ENCODE data around the gene ADGRB2.

Gene ADGRB2

DNA sequence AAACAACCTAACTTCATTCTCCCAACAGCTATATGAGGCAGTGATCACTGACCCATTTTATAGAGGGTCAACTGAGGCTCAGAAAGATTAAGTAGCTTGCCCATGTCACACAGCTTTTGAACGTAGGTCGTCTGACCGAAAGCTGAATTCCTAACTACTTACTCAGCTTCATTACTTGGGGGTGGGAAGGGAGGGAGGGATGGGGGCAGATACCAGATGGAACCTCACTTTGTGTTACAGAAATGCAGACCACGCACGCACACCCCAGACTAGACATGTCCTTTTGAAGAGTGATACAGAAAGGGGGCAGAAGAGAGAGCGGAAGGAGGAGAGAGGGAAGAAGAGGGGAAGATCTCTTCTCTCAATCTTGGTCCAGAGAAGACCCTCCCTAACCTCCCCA is 2.3 kb downstream of the ADGRB2 start:
- Histone ChIP-seq H3K4me2 (ENCODE audit: low read depth, low read length) (no peak overlapping the region), H2AFZ (ENCODE audit: low read length) (no peak overlapping the region)
- DNase-seq, result no peak

DNA sequence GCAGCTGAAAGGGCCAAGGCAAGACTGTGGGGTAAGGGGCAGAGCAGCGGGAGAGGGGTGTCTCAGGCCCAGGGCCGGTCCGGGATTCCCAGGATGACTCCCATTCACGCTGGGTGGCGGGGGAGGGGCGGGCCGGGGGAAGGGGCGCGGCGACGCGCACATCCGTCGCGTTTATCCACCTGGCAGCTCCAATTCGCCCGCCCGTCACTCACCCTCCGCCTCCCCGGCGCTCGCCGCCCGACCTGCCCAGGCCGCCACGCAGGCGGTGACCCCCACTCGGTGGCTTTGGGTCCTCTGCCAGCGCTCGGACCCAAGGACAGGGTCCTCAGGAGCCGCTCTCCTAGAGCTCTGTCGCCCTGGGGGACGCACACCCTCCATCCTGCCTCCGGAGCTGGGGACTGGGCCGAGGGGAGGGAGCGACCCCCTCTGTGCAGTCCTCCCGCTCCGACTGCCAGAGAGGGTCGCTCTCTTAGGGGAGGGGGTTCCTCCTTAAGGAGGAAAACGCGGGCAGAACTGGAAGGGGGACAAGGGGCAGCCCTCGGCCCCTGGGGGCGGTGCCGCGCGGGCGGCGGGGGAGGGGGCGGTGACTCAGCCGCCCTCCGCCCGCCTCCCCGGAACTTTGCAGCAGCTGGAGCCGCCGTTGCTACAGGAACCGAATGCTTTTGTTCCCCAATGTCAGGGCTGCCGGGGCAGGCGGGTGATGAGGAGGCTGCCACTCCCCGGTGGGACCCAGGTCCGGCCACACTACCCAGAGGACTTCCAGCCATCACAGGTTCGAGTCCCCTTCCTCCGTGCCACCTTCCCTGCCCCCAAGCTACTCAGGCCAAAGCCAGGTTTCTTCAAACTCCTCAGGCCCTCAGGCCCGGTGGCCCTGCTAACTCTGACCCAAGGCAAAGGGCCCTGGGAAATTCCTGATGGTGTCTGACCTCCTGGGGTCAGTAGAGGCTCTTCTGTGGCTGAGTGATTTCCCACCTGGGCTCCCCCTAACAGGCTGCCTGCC is 3.4 kb downstream of the ADGRB2 start:
- DNase-seq, result no peak
- Histone ChIP-seq H3K9ac (ENCODE audit: low read length) (peak overlapping the region; percentile 18; the same call in 1 of the 2 replicates), H3K79me2 (ENCODE audit: low read length) (no peaks in the 10 kb centered on the region), H3K4me3 (ENCODE audit: low read length) (peak overlapping the region; percentile 15; the same call in 1 of the 2 replicates), H3K9me2 (replicated peaks; ENCODE audit: insufficient read depth, low read length) (no peaks in the 10 kb centered on the region), H3F3A (ENCODE audit: insufficient read depth, low read length) (0 out of 2 replicates have a peak, but pooled peaks cover 4% of the 10 kb centered on the region), H3K9me3 (replicated peaks; ENCODE audit: insufficient read depth, low read length) (no peaks in the 10 kb centered on the region), H4K20me1 (ENCODE audit: insufficient read depth, low read length) (no peaks in the 10 kb centered on the region), H3K4me2 (ENCODE audit: low read depth, low read length) (peak overlapping the region; percentile 55), H3K36me3 (replicated peaks; ENCODE audit: insufficient read depth, low read length) (no peaks in the 10 kb centered on the region), H2AFZ (ENCODE audit: low read length) (peak overlapping the region; percentile 47), H3K27ac (ENCODE audit: low read length) (no peak overlapping the region), H3K4me1 (ENCODE audit: low read length) (0 out of 2 replicates have a peak, but pooled peaks cover 8% of the 10 kb centered on the region), H3K27me3 (replicated peaks; ENCODE audit: insufficient read depth, low read length) (peaks cover 16% of the 10 kb centered on the region)
- TF ChIP-seq, protein P1, sequence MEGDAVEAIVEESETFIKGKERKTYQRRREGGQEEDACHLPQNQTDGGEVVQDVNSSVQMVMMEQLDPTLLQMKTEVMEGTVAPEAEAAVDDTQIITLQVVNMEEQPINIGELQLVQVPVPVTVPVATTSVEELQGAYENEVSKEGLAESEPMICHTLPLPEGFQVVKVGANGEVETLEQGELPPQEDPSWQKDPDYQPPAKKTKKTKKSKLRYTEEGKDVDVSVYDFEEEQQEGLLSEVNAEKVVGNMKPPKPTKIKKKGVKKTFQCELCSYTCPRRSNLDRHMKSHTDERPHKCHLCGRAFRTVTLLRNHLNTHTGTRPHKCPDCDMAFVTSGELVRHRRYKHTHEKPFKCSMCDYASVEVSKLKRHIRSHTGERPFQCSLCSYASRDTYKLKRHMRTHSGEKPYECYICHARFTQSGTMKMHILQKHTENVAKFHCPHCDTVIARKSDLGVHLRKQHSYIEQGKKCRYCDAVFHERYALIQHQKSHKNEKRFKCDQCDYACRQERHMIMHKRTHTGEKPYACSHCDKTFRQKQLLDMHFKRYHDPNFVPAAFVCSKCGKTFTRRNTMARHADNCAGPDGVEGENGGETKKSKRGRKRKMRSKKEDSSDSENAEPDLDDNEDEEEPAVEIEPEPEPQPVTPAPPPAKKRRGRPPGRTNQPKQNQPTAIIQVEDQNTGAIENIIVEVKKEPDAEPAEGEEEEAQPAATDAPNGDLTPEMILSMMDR (IDR thresholded peaks at IDR 0.05; ENCODE audit: low read length), result no peak

More for the DNA sequence above, 2.3 kb downstream of the ADGRB2 start:
- no peak overlapping the region for H3K27ac ChIP-seq (ENCODE audit: low read length)
- H3K4me3 ChIP-seq (ENCODE audit: low read length), result no peak overlapping the region
- TF ChIP-seq, protein P1 (IDR thresholded peaks at IDR 0.05; ENCODE audit: low read length), result no peak
- no peak for TF ChIP-seq EZH2phosphoT487 (IDR thresholded peaks at IDR 0.05; ENCODE audit: low read length)
- no peak for TF ChIP-seq EZH2 (optimal IDR thresholded peaks at IDR 0.05; ENCODE audit: low read depth, low read length)
- 0 out of 2 replicates have a peak, but pooled peaks cover 4% of the 10 kb centered on the region for H3F3A ChIP-seq (ENCODE audit: insufficient read depth, low read length)
- H3K4me1 ChIP-seq (ENCODE audit: low read length), result 0 out of 2 replicates have a peak, but pooled peaks cover 8% of the 10 kb centered on the region
- H3K9ac ChIP-seq (ENCODE audit: low read length), result no peak overlapping the region
- no peaks in the 10 kb centered on the region for H3K9me3 ChIP-seq (replicated peaks; ENCODE audit: insufficient read depth, low read length)
- no peaks in the 10 kb centered on the region for H3K9me2 ChIP-seq (replicated peaks; ENCODE audit: insufficient read depth, low read length)
- H3K79me2 ChIP-seq (ENCODE audit: low read length), result no peaks in the 10 kb centered on the region
- no peaks in the 10 kb centered on the region for H4K20me1 ChIP-seq (ENCODE audit: insufficient read depth, low read length)
- H3K27me3 ChIP-seq (replicated peaks; ENCODE audit: insufficient read depth, low read length), result peaks cover 19% of the 10 kb centered on the region
- no peaks in the 10 kb centered on the region for H3K36me3 ChIP-seq (replicated peaks; ENCODE audit: insufficient read depth, low read length)

GRCh38 chr1:31759298-31760023 is 4.7 kb downstream of the ADGRB2 start:
- no peak overlapping the region for H3K4me3 ChIP-seq (ENCODE audit: low read length)
- H3K9ac ChIP-seq (ENCODE audit: low read length), result no peak overlapping the region
- 0 out of 2 replicates have a peak, but pooled peaks cover under 1% of the 10 kb centered on the region for H3F3A ChIP-seq (ENCODE audit: insufficient read depth, low read length)
- H3K79me2 ChIP-seq (ENCODE audit: low read length), result no peaks in the 10 kb centered on the region
- no peaks in the 10 kb centered on the region for H4K20me1 ChIP-seq (ENCODE audit: insufficient read depth, low read length)
- no peak overlapping the region for H3K4me2 ChIP-seq (ENCODE audit: low read depth, low read length)
- H3K27ac ChIP-seq (ENCODE audit: low read length), result no peak overlapping the region
- peaks cover 11% of the 10 kb centered on the region for H3K27me3 ChIP-seq (replicated peaks; ENCODE audit: insufficient read depth, low read length)
- no peak overlapping the region for H2AFZ ChIP-seq (ENCODE audit: low read length)
- no peak for DNase-seq
- no peaks in the 10 kb centered on the region for H3K36me3 ChIP-seq (replicated peaks; ENCODE audit: insufficient read depth, low read length)
- H3K4me1 ChIP-seq (ENCODE audit: low read length), result 0 out of 2 replicates have a peak, but pooled peaks cover 8% of the 10 kb centered on the region
- H3K9me2 ChIP-seq (replicated peaks; ENCODE audit: insufficient read depth, low read length), result no peaks in the 10 kb centered on the region
- H3K9me3 ChIP-seq (replicated peaks; ENCODE audit: insufficient read depth, low read length), result no peaks in the 10 kb centered on the region
- TF ChIP-seq, protein P1 (IDR thresholded peaks at IDR 0.05; ENCODE audit: low read length), result no peak
- no peak for TF ChIP-seq EZH2 (optimal IDR thresholded peaks at IDR 0.05; ENCODE audit: low read depth, low read length)
- TF ChIP-seq EZH2phosphoT487 (IDR thresholded peaks at IDR 0.05; ENCODE audit: low read length), result no peak

Measured in MM.1S (cell line).